ENCODE measurements around the gene MIA.
"Not testable (repeated sequence)": the region's sequence is repeated elsewhere in the genome, so short reads cannot be mapped to it uniquely, and the experiment has no call there.

The MIA gene

GRCh38 chr19:40763526-40763925, 11.8 kb upstream of the MIA start:
- CTCF ChIA-PET, result no interaction called here
- DNase-seq (ENCODE audit: low read depth, low spot score), result no peak
- no peak overlapping the region for H3K4me3 ChIP-seq (ENCODE audit: low read depth, low read length)
- TF ChIP-seq CTCF (IDR thresholded peaks at IDR 0.05; ENCODE audit: insufficient read depth, low read length, missing control alignments), result no peak
- POLR2A ChIA-PET, result no interaction called here

- ChIA-PET POLR2A (no interaction called here), CTCF (no interaction called here)
- H3K4me3 ChIP-seq (ENCODE audit: low read depth, low read length), result no peak overlapping the region
- DNase-seq (ENCODE audit: low read depth, low spot score), result no peak
- no peak for TF ChIP-seq CTCF (IDR thresholded peaks at IDR 0.05; ENCODE audit: insufficient read depth, low read length, missing control alignments)
These were observed 11.4 kb upstream of the MIA start for GRCh38 chr19:40763963-40764362.

GRCh38 chr19:40766385-40766784, 8.9 kb upstream of the MIA start:
- CTCF ChIA-PET, result interaction anchor here (0.7 kb wide), 1 partner anchor 40 kb away, joined by 3 read pairs; no protein-coding TSS in a partner anchor
- POLR2A ChIA-PET; DNase-seq (ENCODE audit: low read depth, low spot score); H3K4me3 ChIP-seq (ENCODE audit: low read depth, low read length): not testable (repeated sequence)

GRCh38 chr19:40768869-40769268, 6.5 kb upstream of the MIA start:
- CTCF ChIA-PET, result no interaction called here
- DNase-seq (ENCODE audit: low read depth, low spot score), result no peak
- TF ChIP-seq CTCF (IDR thresholded peaks at IDR 0.05; ENCODE audit: insufficient read depth, low read length, missing control alignments), result no peak
- H3K4me3 ChIP-seq (ENCODE audit: low read depth, low read length), result no peak overlapping the region
- POLR2A ChIA-PET, result interaction anchor here (1.0 kb wide), 1 partner anchor 9 kb away, joined by 5 read pairs; the partner anchor contains the start of gene RAB4B

- DNase-seq (ENCODE audit: low read depth, low spot score); CTCF ChIA-PET; H3K4me3 ChIP-seq (ENCODE audit: low read depth, low read length): not testable (repeated sequence)
- POLR2A ChIA-PET, result interaction anchor here (1.1 kb wide), 1 partner anchor 13 kb away, joined by 3 read pairs; no protein-coding TSS in a partner anchor
These were observed 4.0 kb upstream of the MIA start for GRCh38 chr19:40771101-40771862.

- ChIA-PET CTCF (no interaction called here), POLR2A (no interaction called here)
These were observed 306 bp downstream of the MIA start for GRCh38 chr19:40775632-40776022.

GRCh38 chr19:40776364-40776763, 1.0 kb downstream of the MIA start:
- no peak for TF ChIP-seq CTCF (IDR thresholded peaks at IDR 0.05; ENCODE audit: insufficient read depth, low read length, missing control alignments)
- DNase-seq (ENCODE audit: low read depth, low spot score), result no peak
- H3K4me3 ChIP-seq (ENCODE audit: low read depth, low read length), result no peak overlapping the region
- CTCF ChIA-PET, result interaction anchor here (1.2 kb wide), 1 partner anchor 10 kb away, joined by 4 read pairs; no protein-coding TSS in a partner anchor
- POLR2A ChIA-PET, result no interaction called here

More at GRCh38 chr19:40775632-40776022, 306 bp downstream of the MIA start:
- DNase-seq (ENCODE audit: low read depth, low spot score), result no peak
- H3K4me3 ChIP-seq (ENCODE audit: low read depth, low read length), result no peak overlapping the region
- TF ChIP-seq CTCF (IDR thresholded peaks at IDR 0.05; ENCODE audit: insufficient read depth, low read length, missing control alignments), result no peak
